Stimulated activated CD8-positive, alpha-beta memory T cell treated with anti-CD3 and anti-CD28 coated beads, Interleukin-15, amount 100 ng/mL, for 4 hours (primary cell): Measurements from ENCODE around the gene CSNK1A1.
"Not testable (repeated sequence)": the region's sequence is repeated elsewhere in the genome, so short reads cannot be mapped to it uniquely, and the experiment has no call there.

Source experiments
- DNase-seq, 2 donors: peaks; one replicate each; pipeline ENCODE4 v3.0.0-alpha.2; 2020; ENCODE audit warnings: low read depth in 2 of 2

The CSNK1A1 gene

DNA sequence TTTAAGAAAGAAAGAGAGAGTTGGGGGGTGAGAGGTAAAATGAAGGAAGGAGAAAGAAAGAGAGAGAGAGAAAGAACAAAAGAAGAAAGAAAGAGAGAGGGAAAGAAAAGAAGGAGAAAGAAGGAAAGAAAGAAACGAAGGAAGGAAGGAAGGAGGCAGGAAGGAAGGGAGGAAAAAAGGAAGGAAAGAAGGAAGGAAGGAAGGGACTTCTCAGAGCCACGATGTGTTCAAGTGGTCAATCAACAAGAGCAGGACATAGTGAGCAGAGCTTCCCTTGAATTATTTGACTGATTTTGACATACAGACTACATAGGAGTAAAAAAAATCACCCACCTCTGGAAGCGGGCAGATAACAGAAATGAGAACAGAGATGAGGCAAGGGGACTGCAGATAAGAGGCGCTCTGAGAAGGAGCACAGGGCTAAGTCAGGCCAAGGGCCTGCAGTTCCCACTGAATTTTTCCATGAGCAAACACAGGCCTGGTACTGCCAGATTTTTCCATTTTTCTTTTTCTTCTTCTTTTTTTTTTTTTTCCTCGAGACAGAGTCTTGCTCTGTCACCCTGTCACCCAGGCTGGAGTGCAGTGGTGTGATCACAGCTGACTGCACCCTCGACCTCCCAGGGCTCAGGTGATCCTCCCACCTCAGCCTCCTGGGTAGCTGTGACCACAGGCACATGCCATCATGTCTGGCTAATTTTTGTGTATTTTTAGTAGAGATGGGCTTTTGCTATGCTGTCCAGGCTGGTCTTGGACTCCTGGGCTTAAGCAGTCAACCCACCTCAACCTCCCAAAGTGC is 94.4 kb downstream of the CSNK1A1 start:
- DNase-seq = no peak

DNA sequence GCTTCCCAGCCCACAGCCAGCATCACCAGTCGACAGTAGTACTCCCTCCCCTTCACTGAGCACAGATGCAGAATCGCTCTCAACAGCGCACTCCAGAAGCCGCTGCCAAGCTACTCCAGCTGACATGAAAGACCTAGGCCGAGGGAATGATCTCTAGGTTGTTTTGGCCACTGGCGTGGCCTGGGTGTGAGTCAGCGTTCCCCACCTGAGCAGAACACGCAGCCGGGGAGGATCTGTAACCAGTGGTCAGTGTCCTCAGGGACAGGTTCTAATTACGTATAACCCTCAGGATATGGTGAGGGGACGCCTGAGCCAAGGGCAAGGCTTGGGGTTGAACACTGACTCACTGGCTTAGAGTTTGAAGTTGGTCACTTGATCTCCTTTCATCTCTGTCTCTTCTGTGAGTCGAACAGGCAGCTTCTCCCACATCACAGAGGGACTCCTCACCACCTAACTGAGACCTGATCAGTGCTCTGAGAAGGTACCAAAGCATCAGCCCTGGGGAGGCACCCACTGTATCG is 95.3 kb downstream of the CSNK1A1 start:
- no peak for DNase-seq

DNA sequence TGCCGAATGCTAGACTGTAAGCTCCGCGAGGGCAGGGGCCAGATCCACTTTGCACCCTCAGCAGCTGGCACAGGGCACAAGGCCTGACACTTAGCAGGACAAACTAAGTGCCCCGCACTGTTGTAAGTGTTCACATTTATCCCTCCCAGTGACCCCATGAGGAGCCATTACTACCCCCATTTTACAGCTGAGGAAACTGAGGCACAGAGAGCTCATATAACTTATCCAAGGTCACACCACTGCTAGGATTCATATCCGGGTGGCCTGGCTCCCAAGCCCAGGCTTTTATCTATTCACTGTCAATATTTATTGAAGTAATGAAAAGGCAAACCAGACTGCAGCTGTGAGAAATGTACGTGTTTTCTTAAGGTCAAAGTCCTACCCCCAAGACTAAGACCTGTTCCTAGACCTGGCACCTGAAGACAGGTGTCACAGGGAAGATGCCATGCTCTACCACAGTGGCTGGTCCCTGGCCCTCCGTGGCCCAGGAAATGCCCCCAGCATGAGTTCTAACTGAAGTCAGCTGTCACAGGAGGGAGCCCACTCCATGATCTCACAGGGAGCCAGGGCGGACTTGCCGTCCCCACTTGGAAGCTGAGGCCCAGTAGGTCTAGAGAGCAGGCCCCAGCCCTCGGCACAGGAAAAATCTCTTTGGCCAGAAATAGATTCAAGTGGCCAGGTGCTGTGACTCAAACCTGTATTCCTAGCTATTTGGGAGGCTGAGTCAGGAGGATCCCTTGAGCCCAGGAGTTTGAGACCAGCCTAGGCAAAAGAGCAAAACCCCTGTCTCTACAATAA is 97.4 kb downstream of the CSNK1A1 start:
- DNase-seq = no peak

DNA sequence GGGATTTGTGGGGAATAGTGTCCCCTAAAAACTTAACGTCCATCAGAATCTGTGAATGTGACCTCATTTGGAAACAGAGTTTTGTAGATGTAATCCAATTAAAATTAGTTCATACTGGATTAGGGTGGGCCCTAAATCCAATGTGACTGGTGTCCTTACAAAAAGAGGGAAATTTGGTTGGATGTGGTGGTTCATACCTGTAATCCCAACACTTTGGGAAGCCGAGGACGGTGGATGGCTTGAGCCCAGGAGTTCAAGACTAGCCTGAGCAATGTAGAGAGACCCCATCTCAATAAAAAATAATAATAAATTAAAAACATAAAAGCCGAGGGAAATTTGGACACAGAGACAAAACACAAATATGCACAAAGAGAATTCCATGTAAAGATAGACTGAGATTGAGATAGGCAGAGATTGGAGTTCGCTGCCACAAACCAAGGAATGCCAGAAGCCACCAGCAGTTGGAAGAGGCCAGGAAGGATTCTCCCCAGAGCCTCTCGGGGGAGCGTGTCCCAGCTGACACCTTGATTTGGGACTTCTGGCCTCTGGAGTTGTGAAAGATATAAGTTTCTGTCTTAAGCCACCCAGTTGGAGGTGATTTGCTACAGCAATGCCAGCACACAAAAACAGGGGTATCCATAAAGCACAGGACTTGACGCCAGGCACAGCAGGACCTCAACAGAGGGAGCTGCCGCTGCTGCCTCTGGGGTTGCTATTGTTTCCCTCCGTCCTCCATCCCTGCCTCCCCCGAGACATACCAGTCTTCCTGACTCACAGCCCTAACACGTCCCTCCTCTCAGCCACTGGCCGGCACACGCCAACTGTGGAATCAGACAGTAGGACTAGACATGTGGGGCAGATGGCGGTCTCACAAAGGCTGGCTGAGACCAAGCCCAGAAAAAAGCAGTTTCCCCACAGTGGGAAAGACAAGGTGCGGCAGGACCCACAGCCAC is 98.3 kb downstream of the CSNK1A1 start:
- no peak for DNase-seq

DNA sequence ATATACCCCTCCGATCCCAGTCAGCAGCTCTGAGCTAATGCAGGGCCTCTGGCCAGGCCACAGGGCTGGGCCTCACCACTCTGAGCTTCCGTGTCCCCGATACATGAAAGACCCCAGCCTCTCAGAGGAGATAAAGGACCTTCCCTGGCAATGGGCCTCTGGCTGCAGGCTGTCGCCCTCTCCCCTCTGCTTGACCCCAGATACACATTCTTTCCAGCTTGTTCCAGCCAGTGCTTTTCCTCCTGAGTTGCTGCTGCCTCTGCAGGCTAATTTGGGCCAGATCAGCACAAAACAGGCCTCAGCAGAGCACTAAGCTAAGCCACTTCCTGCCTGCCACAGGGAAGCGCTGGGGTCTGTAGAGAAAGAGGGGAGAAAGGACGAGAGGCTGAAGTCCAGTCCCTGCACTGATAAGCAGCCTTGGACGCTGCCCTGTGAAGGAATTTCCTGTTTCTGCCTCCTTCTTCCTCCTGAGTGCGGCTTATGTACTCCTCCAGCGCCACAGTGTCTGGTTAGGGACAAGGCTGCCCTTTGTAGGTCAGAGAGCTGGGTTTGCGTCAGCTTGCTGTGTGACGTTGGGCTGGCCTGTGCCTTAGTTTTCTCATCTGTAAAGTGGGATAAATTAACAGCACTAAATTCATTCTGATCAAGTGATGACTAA is 99.1 kb downstream of the CSNK1A1 start:
- no peak for DNase-seq

DNA sequence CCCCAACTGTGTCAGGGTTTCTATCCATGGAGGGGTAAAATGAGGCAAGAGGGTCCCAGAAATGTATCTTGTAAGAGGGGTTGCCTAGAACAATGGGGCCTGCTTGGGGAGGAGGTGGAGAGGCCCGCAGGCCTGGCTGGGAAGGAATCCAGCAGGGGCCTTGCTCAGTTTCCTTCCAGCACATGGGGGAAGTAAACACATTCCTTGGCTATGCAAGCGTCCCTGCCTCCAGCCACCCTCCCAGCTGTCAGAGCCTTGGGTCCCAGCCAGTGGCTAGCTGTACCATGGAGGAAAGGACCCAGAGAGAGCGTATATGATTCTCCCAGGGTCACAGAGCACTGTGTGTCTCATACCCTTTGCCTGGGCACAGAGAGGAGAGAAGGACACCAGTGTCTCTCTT is 101.0 kb downstream of the CSNK1A1 start:
- DNase-seq = no peak

DNA sequence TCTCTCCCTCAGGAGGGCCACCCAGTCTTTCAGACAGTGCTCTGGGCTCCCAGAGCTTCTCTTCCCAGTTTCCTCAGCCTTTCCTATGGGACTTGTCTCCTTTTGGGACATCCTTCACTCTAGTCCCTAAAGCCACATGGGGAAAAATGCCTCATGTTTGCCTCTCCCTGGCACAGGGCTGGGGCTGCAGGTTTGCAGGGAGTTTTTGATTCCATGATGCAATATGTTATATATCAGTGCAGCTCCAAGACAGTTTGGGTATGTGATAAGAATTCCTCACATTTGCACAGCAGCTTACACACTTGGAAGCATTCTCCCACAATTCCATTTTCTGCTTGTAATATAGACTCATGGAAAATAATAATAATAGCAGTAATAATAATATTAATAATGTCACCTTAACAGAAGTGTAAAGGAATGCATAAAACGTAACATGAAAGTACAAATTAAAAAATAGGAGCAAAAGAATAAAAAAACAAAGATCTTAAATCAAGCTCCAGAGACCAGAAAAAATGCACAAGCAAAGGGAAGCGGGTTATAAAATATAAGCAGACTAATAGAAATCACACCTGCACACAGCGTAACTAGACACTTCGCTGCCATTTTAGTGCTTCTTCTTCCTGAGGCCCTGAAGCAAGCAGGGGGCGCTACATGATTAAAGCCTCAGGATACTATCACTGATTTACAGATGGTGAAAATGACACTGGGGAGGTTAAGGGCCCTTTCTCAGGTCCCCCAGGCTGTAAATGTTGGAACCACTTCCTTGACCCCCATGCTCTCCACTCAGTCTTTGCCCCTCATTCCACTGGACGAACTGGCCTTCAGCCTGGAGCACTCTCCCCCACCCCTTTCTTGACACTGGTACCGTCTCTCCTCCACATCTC is 102.2 kb downstream of the CSNK1A1 start:
- no peak for DNase-seq

DNA sequence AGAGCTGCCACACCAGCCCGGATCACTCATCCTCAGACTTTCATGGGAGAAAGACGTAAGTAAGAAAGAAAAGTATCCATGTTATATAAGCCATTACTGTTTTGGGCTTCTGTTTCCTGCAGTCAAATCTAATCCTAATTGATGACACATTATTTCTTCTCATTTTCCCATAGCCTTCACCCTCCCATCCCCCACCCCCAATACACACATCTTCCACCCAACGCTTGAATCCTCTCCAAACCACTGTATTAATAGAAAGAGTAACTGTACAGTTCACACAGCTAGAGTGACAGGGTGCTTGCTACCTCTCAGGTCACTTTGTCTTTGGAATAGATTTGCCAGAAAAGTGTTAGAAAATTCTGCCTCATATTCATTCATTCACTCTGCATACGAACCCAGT is 102.8 kb downstream of the CSNK1A1 start:
- DNase-seq = no peak

DNA sequence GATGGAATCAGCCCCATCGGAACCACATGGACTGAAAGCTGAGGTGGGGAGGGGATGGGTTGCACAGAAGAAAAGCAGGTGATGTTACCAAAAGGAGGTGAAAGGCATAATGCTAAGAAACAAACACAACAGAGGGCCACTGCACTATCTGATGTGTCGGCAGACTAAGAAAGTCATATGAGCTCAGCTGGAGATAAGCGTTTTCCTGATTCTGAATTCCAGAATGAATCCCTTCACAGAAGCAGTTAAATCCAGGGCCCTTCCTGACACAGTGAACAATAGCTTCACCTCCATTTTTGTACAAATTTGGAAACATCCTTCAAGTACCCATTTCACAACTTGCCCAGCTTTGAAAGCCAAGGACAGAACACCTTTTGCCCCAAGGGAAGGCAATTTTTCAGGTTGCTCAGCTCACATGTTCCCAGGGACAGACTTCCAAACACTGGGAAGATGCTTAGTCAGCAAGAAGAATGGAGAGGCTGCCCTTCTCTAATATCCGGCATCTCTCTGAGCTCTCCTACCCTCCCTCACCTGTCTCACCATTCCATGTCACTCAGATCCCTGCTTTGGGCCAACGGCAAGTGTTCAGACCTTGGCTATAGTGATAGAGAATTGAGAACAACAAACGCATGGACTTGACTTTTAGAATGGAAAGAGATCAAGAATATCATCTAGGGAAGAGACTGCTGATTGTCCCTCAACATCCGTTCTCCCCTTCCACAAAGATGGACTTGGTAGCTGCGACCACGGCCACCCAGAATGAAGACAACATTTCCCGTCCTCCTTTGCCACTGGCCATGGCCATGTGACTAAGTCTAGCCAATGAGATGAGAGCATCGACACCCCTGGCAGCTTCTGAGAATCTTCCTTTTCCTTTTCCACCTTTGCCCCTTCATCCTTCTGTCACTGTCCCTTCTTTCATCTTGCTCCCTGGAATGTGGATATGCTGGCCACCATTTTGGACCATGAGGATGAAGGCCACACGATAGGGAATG is 103.6 kb downstream of the CSNK1A1 start:
- DNase-seq = no peak

DNA sequence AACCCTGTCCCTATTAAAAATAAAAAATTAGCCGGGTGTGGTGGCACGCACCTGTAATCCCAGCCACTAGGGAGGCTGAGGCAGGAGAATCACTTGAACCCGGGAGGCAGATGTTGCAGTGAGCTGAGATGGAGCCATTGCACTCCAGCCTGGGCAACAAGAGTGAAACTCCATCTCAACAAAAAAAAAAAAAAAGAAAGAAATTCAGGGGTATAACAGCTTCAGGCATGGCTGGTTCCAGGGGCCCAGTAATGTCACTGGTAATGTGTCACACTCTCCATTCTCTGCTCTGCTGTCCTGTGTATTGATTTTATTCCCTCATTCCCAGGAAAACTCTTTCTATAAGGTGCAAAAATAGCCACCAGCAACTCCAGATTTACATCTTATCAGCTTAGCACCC is 104.4 kb downstream of the CSNK1A1 start:
- DNase-seq = not testable (repeated sequence)

DNA sequence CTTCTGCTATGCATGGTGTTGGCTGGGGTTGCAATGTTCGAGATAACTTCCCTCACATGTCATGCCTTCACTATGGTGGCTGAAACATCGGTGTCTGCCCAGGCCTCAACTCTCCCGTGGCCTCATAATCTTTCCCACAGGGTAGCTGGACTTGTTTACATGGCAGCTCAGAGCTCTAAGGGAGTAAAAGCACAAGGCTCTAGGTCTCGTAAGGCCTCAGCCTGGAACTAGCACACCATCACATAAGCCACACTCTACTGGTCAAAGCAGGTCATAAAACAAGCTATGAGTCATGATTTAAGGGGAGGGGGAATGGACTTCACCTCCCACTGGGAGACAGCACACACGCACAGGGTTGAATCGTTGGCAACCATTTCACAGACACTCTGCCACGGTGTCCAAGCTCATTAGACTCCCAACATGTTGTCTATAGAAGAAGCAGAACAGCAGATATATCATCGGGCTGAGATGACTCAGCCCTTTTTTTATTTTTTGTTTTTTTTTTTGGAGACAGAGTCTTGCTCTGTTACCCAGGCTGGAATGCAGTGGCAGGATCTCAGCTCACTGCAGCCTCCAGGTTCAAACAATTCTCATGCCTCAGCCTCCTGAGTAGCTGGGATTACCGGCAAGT is 105.4 kb downstream of the CSNK1A1 start:
- no peak for DNase-seq

DNA sequence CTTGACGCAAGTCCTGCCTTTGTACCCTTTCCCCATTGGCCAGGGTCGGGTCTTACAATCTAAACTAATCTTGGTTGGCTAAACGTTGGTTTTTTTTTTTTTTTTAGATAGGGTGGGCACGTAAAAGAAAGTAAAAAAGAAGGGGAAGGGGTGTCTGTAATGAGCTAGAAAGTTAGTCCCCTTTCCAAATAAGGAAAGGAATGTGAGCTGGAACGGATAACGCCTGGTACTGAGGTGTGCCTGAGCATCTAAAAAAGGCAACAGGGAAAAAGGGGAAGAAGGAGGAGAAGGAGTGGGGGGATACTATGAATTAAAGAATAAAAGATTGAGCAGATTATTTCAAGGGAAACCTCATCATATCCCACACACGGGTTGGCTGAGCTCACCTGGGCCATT is 105.9 kb downstream of the CSNK1A1 start:
- DNase-seq = no peak

DNA sequence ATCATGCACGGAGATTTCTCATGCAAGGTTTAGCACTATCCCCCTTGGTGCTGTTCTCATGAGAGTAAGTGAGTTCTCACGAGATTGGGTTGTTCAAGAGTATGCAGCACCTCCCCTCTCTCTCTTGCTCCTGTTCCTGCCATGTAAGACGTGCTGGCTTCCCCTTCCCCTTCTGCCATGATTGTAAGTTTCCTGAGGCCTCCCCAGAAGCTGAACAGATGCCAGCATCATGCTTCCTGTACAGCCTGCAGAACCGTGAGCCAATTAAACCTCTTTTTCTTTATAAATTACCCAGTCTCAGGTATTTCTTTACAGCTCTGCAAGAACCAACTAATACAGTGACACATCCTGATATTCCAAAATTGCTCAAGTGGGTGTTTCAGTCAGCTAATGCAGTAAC is 106.8 kb downstream of the CSNK1A1 start:
- not testable (repeated sequence) for DNase-seq

DNA sequence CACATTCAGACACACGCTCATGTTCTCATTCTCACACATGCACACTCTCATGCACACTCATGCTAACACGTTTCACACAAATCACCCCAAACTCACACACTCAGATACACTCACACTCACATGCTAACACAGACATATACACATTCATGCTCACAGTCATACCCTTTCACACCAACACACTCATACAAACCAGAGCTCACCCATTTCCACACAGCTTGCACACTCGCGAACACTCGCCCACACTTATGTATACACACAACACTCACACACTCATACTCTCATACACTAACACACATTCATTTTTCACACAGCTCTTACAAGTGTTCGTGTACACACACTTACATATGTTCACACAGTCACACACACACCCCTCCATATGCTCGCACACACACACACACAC is 108.0 kb downstream of the CSNK1A1 start:
- no peak for DNase-seq

DNA sequence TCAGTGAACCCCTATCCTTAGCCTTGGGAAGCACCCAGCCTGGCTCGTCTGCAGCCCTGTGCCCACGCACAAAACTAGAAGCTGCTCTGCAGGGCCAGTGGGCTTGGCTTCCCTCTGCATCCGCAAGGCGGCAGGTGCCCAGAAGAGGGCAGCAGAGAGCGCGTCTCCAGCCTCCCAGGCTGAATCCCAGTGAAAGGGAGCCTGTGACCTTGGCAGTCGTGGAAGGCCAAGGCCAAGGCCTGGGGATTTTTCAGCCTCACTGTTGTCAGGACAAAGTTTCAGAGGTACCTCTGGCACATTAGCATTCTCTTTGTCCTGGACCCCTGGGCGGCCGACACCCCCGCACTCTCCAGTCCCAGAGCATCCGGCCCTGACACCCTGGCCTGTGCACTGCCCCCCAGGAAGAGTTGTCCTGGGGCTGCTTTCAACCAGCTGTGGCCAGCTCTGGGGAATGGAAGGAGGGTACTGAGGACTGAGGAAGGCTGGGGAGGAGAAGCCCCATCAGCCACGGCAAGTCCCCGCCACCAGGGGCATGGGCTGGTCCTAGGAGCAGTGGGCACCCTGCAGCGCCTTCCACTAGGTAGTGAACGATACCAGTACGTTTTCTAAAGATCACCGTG is 108.6 kb downstream of the CSNK1A1 start:
- DNase-seq = peak; percentile 19 to 42
